HT-29 (cell line): ENCODE measurements around the gene UCK2. TPM values are rescaled to one million over a fixed set of nuclear protein-coding genes. Genes with fewer than 3 reads are reported as not detected.

Source experiments
- DNase-seq: peaks from one replicate; pipeline ENCODE4 v3.0.0-alpha.2; 2015; ENCODE audit warnings: low spot score
- total RNA-seq: library from RNA; depleted of rRNA; stranded (reverse); fragments of >200 nt; shearing (Covaris generic); gene quantifications from 2 replicates; pipeline ENCODE4 v1.2.3, GENCODE V29; 2014

UCK2 gene
- total RNA-seq, 1 experiment from 2014 or later = 194 TPM

DNA sequence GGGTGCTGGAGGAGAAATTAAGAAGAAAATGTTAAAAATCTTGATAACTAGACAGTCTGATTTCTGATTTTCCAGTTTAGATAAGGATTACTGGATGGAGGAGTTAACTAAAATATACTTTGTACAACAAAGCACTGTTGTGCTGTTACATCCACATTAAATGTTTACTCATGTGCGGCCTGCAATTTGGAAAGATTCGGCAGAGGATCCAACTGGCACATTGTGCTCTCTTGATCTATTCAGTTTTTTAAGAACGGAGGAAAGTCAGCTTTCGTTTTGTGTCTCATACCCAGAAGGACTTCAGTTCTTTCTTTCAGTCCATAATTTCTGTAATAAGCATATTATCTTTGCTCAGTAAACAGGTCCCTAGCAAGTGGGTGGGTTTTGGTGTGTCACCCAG is 52.5 kb downstream of the UCK2 start:
- DNase-seq = no peak

DNA sequence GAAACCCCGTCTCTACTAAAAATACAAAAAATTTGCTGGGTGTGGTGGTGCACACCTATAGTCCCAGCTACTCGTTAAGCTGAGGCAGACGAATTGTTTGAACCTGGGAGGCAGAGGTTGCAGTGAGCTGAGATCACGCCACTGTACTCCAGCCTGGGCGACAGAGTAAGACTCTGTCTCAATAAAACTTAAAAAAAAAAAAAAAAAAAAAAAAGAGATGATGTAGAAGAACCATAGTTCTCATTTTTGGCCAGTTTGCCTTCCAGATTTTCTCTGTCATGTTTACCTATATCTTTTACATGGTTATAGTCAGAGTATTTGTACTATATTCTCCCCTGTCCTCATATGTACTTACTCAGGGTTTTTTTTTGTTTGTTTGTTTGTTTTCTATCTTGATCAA is 53.6 kb downstream of the UCK2 start:
- DNase-seq = no peak

GRCh38 chr1:165882168-165882837 is 54.9 kb downstream of the UCK2 start:
- no peak for DNase-seq

- no peak for DNase-seq
Measured at GRCh38 chr1:165883056-165883455, 55.6 kb downstream of the UCK2 start.

- DNase-seq = no peak
Measured at GRCh38 chr1:165884009-165884689, 56.7 kb downstream of the UCK2 start.

DNA sequence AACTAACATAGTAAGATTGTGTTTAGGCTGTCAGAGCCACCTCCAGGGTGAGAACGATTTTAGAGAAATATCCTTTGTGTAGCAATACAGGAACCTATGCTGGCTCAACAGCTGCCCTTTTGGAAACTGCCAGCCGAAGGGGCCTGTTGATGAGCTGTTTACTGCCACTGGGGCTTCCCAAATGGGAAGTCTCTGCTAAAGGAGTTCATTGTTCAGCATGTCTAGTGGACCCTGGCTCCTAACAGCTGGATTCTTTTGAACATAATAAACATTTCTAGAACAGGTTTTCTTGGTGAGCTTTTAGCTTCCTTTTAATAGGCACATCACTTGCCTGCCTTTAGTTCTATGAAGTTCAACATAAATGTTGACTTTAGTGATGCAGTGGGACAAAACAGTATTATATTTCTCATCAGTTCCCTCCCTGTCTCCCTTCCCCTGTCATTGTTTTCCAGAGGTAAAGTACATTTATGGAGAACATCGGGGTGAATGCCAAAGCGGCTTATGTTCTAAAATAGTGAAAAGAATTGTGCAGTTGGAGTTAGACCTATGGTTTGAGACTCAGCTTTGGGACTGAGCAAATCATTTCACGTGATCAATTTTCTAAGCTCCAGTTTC is 57.4 kb downstream of the UCK2 start:
- DNase-seq = no peak

DNA sequence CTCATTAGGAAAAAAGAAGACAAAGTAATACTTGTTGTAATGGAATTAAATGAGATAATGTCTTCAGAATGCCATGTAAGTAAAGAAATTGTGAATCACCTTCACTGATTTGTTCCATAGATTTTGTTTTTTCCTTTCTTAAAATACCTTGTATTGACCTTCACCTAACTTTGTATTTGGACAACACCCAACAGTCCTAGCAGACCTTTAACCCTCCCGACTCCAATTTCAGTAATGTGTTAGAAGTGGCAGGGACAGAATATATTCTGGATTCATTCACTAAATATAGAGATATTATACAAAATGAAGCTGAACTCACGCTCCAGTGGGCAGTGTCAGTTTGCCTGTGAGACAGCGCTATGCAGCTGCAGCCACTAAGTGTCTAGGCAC is 57.9 kb downstream of the UCK2 start:
- DNase-seq = no peak

- no peak for DNase-seq
Measured at GRCh38 chr1:165886193-165886592, 58.8 kb downstream of the UCK2 start.

DNA sequence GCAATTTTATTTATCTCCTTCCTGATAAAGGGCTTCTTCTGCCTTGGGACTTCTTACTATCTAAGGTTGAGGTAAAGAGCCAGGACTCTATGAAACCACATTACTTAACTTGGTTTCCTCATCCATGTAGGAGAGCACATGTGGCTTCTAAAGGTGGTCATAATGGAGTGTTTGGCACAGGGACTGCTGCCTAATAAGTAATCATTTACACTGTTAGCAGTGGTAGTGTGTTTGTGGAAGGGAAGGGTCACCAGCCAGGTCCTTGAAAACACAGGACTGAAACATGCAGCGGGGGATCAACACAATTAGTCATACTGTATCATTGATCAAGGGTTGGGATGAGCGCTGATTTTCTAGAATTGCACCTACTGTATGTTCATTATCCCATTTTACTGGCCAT is 59.6 kb downstream of the UCK2 start:
- DNase-seq = no peak

DNA sequence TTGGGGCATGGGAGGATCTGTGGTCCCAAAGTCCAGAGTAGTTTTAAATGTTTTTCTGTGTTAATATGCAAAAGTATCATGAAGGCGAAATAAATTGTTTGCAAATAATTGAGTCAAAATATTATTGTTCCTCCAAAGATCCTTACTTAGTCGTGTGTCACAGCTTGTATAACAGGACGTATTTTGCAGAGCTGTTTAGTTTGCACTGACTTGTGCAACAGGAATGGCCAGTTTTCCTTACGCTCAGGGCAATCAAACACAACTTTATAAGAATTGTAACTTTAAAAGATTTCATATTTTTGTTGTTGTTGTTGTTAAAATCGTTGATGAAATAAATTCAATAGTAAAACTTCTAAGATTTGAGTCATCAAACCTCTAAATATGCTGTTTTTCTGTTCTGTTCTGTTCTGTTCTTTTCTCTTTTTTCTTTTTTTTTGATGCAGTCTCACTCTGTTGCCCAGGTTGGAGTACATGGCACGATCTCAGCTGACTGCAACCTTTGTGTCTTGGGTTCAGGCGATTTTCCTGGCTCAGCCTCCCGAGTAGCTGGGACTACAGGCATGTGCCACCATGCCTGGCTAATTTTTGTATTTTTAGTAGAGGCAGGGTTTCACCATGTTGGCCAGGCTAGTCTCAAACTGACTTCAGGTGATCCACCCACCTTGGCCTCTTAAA is 60.6 kb downstream of the UCK2 start:
- DNase-seq = no peak

DNA sequence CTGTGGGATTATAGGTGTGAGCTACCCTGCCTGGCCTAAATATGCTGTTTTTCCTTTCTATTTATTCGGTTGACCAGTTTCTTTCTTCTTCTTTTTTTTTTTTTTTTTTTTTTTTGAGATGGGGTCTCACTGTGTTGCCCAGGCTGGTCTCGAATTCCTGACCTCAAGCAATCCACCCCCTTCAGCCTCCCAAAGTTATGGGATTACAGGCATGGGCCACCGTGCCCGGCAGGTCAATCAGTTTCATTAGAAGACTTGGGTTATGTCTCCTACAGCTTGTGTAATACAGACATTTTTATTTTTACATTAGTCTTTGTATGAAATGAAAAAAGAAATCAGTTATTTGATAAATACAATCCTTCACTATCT is 61.1 kb downstream of the UCK2 start:
- no peak for DNase-seq

- no peak for DNase-seq
Measured at GRCh38 chr1:165890684-165891083, 63.3 kb downstream of the UCK2 start.

- no peak for DNase-seq
Measured at GRCh38 chr1:165891111-165891860, 63.9 kb downstream of the UCK2 start.

- no peak for DNase-seq
Measured at GRCh38 chr1:165892935-165893334, 65.5 kb downstream of the UCK2 start.

DNA sequence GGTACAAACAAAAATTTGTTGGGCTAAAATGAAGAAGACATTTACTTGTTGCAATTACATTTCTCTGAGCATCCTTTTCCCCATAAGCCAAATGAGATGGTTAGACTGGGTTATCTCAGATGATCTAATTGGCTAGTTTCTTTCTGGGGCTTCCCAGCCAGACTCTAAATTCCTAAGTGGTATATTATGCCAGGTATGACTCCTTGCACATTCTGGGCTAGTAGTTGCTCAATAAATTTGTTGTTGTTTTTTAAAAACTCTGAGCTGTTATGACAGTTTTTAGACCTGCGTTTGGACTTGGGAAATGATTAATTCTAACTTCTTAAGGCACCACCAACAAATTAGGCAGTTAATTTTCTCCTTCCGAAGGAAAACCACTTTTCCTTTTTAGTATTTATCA is 66.1 kb downstream of the UCK2 start:
- DNase-seq = no peak

- no peak for DNase-seq
Measured at GRCh38 chr1:165894591-165894990, 67.2 kb downstream of the UCK2 start.

- no peak for DNase-seq
Measured at GRCh38 chr1:165895451-165895871, 68.0 kb downstream of the UCK2 start.

GRCh38 chr1:165896277-165896676 is 68.9 kb downstream of the UCK2 start:
- no peak for DNase-seq

DNA sequence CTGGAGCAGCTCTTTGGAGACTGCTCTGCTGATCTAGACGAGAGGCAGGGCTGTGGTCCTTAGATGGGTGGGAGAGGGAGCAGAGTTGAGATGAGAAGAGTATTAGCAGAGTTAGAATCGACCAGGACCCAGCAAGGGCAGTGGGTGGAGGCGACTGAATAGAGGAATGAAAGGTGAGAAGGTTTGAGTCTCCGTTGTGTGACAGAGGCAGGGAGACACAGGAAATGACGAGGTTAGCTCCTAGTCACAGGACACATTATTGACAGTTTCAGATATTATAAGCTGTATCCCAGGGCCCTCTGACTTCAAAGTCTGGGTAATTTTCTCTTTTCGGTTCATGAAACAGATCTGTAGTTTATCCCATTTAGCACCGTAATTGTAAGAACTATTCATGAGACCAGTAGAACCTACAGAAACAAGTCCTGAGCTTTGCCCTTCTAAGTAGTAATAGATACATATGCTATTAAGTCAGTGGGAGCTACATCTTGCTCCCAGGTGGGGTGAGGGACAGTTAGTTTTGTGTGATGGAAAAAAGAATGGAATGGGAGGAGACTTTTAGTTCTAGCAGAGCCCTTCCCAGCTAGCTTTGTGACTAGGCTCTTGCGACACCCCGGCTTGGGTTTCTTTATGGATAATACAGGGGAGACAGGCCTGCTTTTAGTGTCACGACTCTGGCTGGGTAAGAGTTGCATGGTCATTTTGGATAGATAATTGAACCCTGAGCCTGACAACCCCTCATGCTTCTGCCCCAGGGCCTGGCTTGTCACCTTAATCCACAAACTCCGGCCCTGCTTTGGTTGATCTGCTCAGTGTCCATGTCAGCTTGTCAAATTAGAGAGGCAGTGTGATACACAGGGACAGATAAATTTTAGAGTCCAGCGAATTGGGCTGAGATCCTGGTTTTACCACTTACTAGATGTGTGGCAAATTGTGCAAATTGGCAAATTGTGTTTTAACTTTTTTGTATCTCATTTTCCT is 70.2 kb downstream of the UCK2 start:
- DNase-seq = no peak

DNA sequence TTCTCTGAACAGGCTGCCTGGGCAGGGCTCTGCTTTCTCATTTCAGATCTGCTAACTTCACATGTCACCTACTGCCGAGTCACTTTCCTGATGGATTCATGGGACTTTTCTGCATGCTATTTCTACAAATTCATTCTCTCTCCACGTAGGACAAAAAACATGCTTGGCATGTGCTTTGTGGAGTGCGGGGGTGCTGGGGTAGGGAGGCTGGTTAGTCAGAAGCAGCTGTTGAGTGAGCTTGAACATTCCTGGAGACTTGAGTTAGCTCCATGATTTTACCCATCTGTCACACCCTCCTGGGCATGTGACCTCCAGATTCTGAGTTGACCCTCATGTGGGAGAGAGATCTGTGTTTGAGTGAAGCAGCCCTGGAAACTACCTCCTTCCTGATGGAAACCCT is 71.4 kb downstream of the UCK2 start:
- no peak for DNase-seq
